Measurements from ENCODE around the gene ACSM3. TPM values are rescaled to one million over a fixed set of nuclear protein-coding genes. Genes with fewer than 3 reads are reported as not detected.

Gene ACSM3
- total and polyA plus RNA-seq, 10 of the 15 experiments (the other 5 are each of a cell fraction or from before 2014, with no cell fraction given) = 4.9 to 21.0 (median 7.0) TPM

GRCh38 chr16:20746461-20746860 is 17.4 kb upstream of the ACSM3 start:
- POLR2A ChIA-PET = no interaction called here
- WGBS (ENCODE audit: insufficient coverage, insufficient replicate concordance, low lambda C conversion rate, missing lambda C conversion rate) = 98% methylated on average over 3 of the region's 3 CpGs
- in situ Hi-C loops (cut with MboI) = no loop called here

More at GRCh38 chr16:20746461-20746860, 17.4 kb upstream of the ACSM3 start:
- SMC1A ChIA-PET (ENCODE audit: uncharacterized antibody, unreplicated experiment) = no interaction called here
- Histone ChIP-seq H3K9me3 (replicated peaks; ENCODE audit: control insufficient read depth, insufficient read depth, low read length) (no peaks in the 10 kb centered on the region; the same call in 1 of the 3 replicates), H3K36me3 (ENCODE audit: control insufficient read depth in 2 of 2, insufficient read depth in 2 of 2, low read length in 1 of 2) (no peaks in the 10 kb centered on the region), H3K9ac (ENCODE audit: control insufficient read depth, insufficient read depth, low read length) (no peak overlapping the region), H4K20me1 (ENCODE audit: control insufficient read depth, insufficient read depth) (no peaks in the 10 kb centered on the region), H3K4me2 (ENCODE audit: control insufficient read depth, insufficient read depth) (no peak overlapping the region), H2AFZ (ENCODE audit: control insufficient read depth, low read depth, low read length) (no peak overlapping the region), H3K4me3 (no peak overlapping the region), H3K27ac (ENCODE audit: control insufficient read depth, insufficient read depth) (no peak overlapping the region), H3K4me1 (ENCODE audit: control insufficient read depth, insufficient read depth, low read length) (no peaks in the 10 kb centered on the region), H3K79me2 (ENCODE audit: control insufficient read depth, insufficient read depth, low read length) (peaks cover 1% of the 10 kb centered on the region), H3K27me3 (replicated peaks in 1 of 2; ENCODE audit: control insufficient read depth in 2 of 2, insufficient read depth in 2 of 2, low read length in 1 of 2) (no peaks in the 10 kb centered on the region)
- no TSS peak for BruUV-seq (replicated peaks)
- RAD21 ChIA-PET (ENCODE audit: unreplicated experiment) = no interaction called here
- DNase-seq (ENCODE audit: low read depth, low spot score) (no peak), ATAC-seq (no peak), FAIRE-seq (no peak)
- intact Hi-C loops (cut with micrococcal nuclease; ENCODE audit: unreplicated experiment) = no loop called here
- CTCF ChIA-PET = interaction anchor here (0.8 to 1.1 kb wide), 2 partner anchors 19 to 37 kb away, joined by 3 read pairs; no protein-coding TSS in a partner anchor
- TF ChIP-seq RAD51 (IDR thresholded peaks at IDR 0.05) (no peak), SMAD5 (IDR thresholded peaks at IDR 0.05; ENCODE audit: low read depth) (no peak), ZNF274 (IDR thresholded peaks at IDR 0.05; ENCODE audit: insufficient read depth, insufficient read length) (no peak), ZNF622 (IDR thresholded peaks at IDR 0.05) (no peak), HDAC6 (IDR thresholded peaks at IDR 0.05; ENCODE audit: unreplicated experiment) (no peak), ATF3 (IDR thresholded peaks at IDR 0.05; ENCODE audit: borderline replicate concordance, extremely low read depth, low read depth, low read length) (no peak), USF1 (IDR thresholded peaks at IDR 0.05; ENCODE audit: borderline replicate concordance, extremely low read length, insufficient read depth, low read depth, low read length) (no peak), CHD1 (IDR thresholded peaks at IDR 0.05; ENCODE audit: low read depth, low read length) (no peak), E4F1 (IDR thresholded peaks at IDR 0.05; ENCODE audit: borderline replicate concordance, partially characterized antibody) (no peak), IRF5 (IDR thresholded peaks at IDR 0.05; ENCODE audit: borderline replicate concordance) (no peak), ZNF687 (IDR thresholded peaks at IDR 0.05) (no peak), TAF1 (IDR thresholded peaks at IDR 0.05; ENCODE audit: borderline replicate concordance, low read depth, low read length) (no peak)
